CD14-positive monocyte (primary cell): Measurements from ENCODE around the gene MAP3K19. TPM values are rescaled to one million over a fixed set of nuclear protein-coding genes. Genes with fewer than 3 reads are reported as not detected.
"Not testable (repeated sequence)": the region's sequence is repeated elsewhere in the genome, so short reads cannot be mapped to it uniquely, and the experiment has no call there.

Experiments
- DNase-seq, 3 donors: peaks; one replicate each; pipeline ENCODE4 v3.0.0-alpha.2; 2011 to 2022
- H2AFZ ChIP-seq: 2 replicates; pipeline ENCODE4 v1.6.0; 2012; ENCODE audit warnings: mild to moderate bottlenecking, low read depth, low read length, inconsistent platforms; ENCODE audit not compliant: insufficient read depth, poor library complexity, severe bottlenecking
- H3K27ac ChIP-seq, 2 donors: 1 replicate in 1 of 2; 2 replicates in 1 of 2; pipeline ENCODE4 v1.5.1; 2012 to 2013; ENCODE audit warnings: low read length in 2 of 2, control low read depth in 1 of 2, inconsistent platforms in 1 of 2, low read depth in 1 of 2, mild to moderate bottlenecking in 1 of 2
- H3K27me3 ChIP-seq, 2 donors: one replicate each; pipeline versions ENCODE4 v1.6.0 to v1.6.1; 2011 to 2013; ENCODE audit warnings: low read length in 2 of 2; ENCODE audit not compliant: control insufficient read depth in 2 of 2, insufficient read depth in 2 of 2
- H3K36me3 ChIP-seq, 2 donors: replicated peaks in 1 of 2; 1 replicate in 1 of 2; 2 replicates in 1 of 2; pipeline versions ENCODE4 v1.5.1 to v1.6.1; 2012 to 2013; ENCODE audit warnings: low read length in 2 of 2, control low read depth in 1 of 2, inconsistent platforms in 1 of 2, mild to moderate bottlenecking in 1 of 2; ENCODE audit not compliant: insufficient read depth in 2 of 2, control insufficient read depth in 1 of 2
- H3K4me1 ChIP-seq, 2 donors: 1 replicate in 1 of 2; 2 replicates in 1 of 2; pipeline versions ENCODE4 v1.5.1 to v1.6.1; 2012 to 2013; ENCODE audit warnings: low read length in 2 of 2, control low read depth in 1 of 2, inconsistent platforms in 1 of 2, mild to moderate bottlenecking in 1 of 2, moderate library complexity in 1 of 2; ENCODE audit not compliant: insufficient read depth in 2 of 2, control insufficient read depth in 1 of 2
- H3K4me2 ChIP-seq: replicated peaks from 2 replicates; pipeline ENCODE3; 2012; ENCODE audit warnings: low read length, moderate library complexity, mild to moderate bottlenecking; ENCODE audit not compliant: poor library complexity, severe bottlenecking; ENCODE audit errors: extremely low read depth
- H3K4me3 ChIP-seq, 3 experiments: fragments of 200-600 bp in 1 of 3; sonication (generic) in 1 of 3; replicated peaks in 1 of 3; 1 replicate in 2 of 3; 2 replicates in 1 of 3; pipeline ENCODE4 v1.5.1; 2011 to 2013; ENCODE audit warnings: low read length in 3 of 3, mild to moderate bottlenecking in 3 of 3, control low read depth in 2 of 3, low read depth in 2 of 3, inconsistent platforms in 1 of 3, moderate library complexity in 1 of 3
- H3K79me2 ChIP-seq: 2 replicates; pipeline ENCODE4 v1.6.0; 2012; ENCODE audit warnings: mild to moderate bottlenecking, control low read depth, inconsistent platforms, low read length, moderate library complexity; ENCODE audit not compliant: insufficient read depth
- H3K9ac ChIP-seq: 2 replicates; pipeline ENCODE4 v1.6.0; 2017; ENCODE audit warnings: low read length, mild to moderate bottlenecking; ENCODE audit not compliant: insufficient read depth, poor library complexity, severe bottlenecking
- H3K9me3 ChIP-seq, 2 donors: replicated peaks in 1 of 2; 1 replicate in 1 of 2; 2 replicates in 1 of 2; pipeline versions ENCODE4 v1.5.1 to v1.6.1; 2012 to 2013; ENCODE audit warnings: low read length in 2 of 2, control low read depth in 1 of 2; ENCODE audit not compliant: control insufficient read depth in 1 of 2, insufficient read depth in 1 of 2
- H4K20me1 ChIP-seq: 2 replicates; pipeline ENCODE4 v1.6.0; 2012; ENCODE audit warnings: mild to moderate bottlenecking, low read length, control low read depth, moderate library complexity; ENCODE audit not compliant: insufficient read depth
- H3K27ac Mint-ChIP-seq, 7 donors: one replicate each; pipeline ENCODE4 v1.8.0; 2020; ENCODE audit warnings: mild to moderate bottlenecking in 7 of 7, mixed read lengths in 7 of 7, moderate library complexity in 6 of 7, inconsistent platforms in 2 of 7
- H3K27me3 Mint-ChIP-seq, 3 donors: one replicate each; pipeline ENCODE4 v1.8.0; 2021 to 2022; ENCODE audit warnings: low read depth in 3 of 3, mild to moderate bottlenecking in 3 of 3, mixed read lengths in 3 of 3, moderate library complexity in 3 of 3, inconsistent platforms in 1 of 3
- H3K36me3 Mint-ChIP-seq, 2 donors: one replicate each; pipeline ENCODE4 v1.8.0; 2020; ENCODE audit warnings: mixed read lengths in 2 of 2, inconsistent platforms in 1 of 2, mild to moderate bottlenecking in 1 of 2
- H3K4me1 Mint-ChIP-seq: one replicate; pipeline ENCODE4 v1.8.0; 2020; ENCODE audit warnings: mild to moderate bottlenecking, mixed read lengths
- H3K4me3 Mint-ChIP-seq, 2 donors: one replicate each; pipeline ENCODE4 v1.8.0; 2020; ENCODE audit warnings: mild to moderate bottlenecking in 2 of 2, mixed read lengths in 2 of 2, moderate library complexity in 1 of 2
- H3K9me3 Mint-ChIP-seq, 7 donors: one replicate each; pipeline ENCODE4 v1.8.0; 2020 to 2022; ENCODE audit warnings: mixed read lengths in 7 of 7, mild to moderate bottlenecking in 6 of 7, moderate library complexity in 6 of 7, inconsistent platforms in 2 of 7
- WGBS: methylation state at CpG from one replicate; pipeline ENCODE4 v1.1.5; 2013; ENCODE audit warnings: missing lambda C conversion rate; ENCODE audit not compliant: insufficient coverage; 5-methylcytosine and 5-hydroxymethylcytosine counted together
- intact Hi-C, 2 donors: fragments of 100-400 bp; cut with micrococcal nuclease; formaldehyde crosslinking; loops; one replicate each; pipeline versions ENCODE4 v1.15.0 to v1.15.1; 2023
- polyA plus RNA-seq, 3 donors: library from polyadenylated mRNA; depleted of rRNA in 1 of 3; unstranded in 2 of 3; stranded (reverse) in 1 of 3; fragments of 300-500 nt in 2 of 3; fragments of >200 nt in 1 of 3; fragmentation: Illumina TruSeq in 2 of 3; gene quantifications; 1 replicate in 2 of 3; 2 replicates in 1 of 3; pipeline ENCODE4 v1.2.3, GENCODE V29; 2012 to 2021
- TF ChIP-seq, protein P1 (sequence below): fragments of 200-600 bp; IDR thresholded peaks from one replicate; pipeline ENCODE4 v1.8.0; 2022; ENCODE audit warnings: antibody characterized with exemption, mild to moderate bottlenecking

The MAP3K19 gene
- polyA plus RNA-seq, 3 donors = not detected

- Histone ChIP-seq H3K4me1 (no peaks in the 10 kb centered on the region), H3K79me2 (no peaks in the 10 kb centered on the region), H3K4me3 (no peak overlapping the region), H4K20me1 (no peaks in the 10 kb centered on the region), H2AFZ (no peak overlapping the region), H3K27ac (no peak overlapping the region), H3K9ac (no peak overlapping the region), H3K27me3 (no peaks in the 10 kb centered on the region), H3K4me2 (no peak overlapping the region), H3K9me3 (no peaks in the 10 kb centered on the region), H3K36me3 (no peaks in the 10 kb centered on the region)
- no CpG with 5 or more reads among the region's 2 CpGs for WGBS
- intact Hi-C loops = loop anchor here in 1 of 2 donors (10.0 kb wide), 1 partner anchor 119 kb away; no protein-coding TSS in a partner anchor
- TF ChIP-seq, protein P1, sequence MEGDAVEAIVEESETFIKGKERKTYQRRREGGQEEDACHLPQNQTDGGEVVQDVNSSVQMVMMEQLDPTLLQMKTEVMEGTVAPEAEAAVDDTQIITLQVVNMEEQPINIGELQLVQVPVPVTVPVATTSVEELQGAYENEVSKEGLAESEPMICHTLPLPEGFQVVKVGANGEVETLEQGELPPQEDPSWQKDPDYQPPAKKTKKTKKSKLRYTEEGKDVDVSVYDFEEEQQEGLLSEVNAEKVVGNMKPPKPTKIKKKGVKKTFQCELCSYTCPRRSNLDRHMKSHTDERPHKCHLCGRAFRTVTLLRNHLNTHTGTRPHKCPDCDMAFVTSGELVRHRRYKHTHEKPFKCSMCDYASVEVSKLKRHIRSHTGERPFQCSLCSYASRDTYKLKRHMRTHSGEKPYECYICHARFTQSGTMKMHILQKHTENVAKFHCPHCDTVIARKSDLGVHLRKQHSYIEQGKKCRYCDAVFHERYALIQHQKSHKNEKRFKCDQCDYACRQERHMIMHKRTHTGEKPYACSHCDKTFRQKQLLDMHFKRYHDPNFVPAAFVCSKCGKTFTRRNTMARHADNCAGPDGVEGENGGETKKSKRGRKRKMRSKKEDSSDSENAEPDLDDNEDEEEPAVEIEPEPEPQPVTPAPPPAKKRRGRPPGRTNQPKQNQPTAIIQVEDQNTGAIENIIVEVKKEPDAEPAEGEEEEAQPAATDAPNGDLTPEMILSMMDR = peak; percentile 70
- H3K36me3 Mint-ChIP-seq = no peaks in the 10 kb centered on the region
- peaks cover 8 to 12% (median 8%) of the 10 kb centered on the region in 3 donors for H3K27me3 Mint-ChIP-seq
- no peak overlapping the region for H3K27ac Mint-ChIP-seq
- H3K4me1 Mint-ChIP-seq = no peaks in the 10 kb centered on the region
- peaks cover 0 to 5% (median 0%) of the 10 kb centered on the region in 7 donors for H3K9me3 Mint-ChIP-seq
- H3K4me3 Mint-ChIP-seq = no peak overlapping the region
- DNase-seq = peak in 1 of 3 donors; percentile 10
Observed at GRCh38 chr2:135043345-135043744, 3.9 kb downstream of the MAP3K19 start.

DNA sequence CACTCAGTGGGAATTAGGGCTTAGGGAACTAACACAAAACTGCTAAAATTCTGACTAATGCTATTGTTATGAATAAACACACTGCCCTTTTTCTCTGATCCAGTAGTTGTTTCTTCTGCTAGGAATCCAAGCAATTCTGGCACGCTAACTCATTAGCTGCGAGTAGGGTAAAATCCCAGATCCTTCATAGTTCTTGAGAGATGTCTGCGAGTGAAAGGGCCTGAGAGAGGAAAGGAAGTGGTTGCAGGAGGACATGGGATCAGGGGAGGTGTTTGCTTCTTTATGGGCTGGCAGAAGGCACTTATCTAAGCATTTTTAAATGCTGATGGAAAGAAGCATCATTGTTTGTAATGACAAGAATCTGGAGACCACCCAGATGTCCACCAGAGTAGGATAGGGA lies 9.4 kb downstream of the MAP3K19 start:
- H3K79me2 ChIP-seq = no peaks in the 10 kb centered on the region
- H3K27ac Mint-ChIP-seq = no peak overlapping the region
- H2AFZ ChIP-seq = no peak overlapping the region
- intact Hi-C loops = no loop called here
- H3K4me1 ChIP-seq = no peaks in the 10 kb centered on the region
- H3K4me3 ChIP-seq = no peak overlapping the region
- no peaks in the 10 kb centered on the region for H3K36me3 ChIP-seq
- TF ChIP-seq, protein P1 = no peak
- no peak overlapping the region for H3K4me3 Mint-ChIP-seq
- H3K27me3 Mint-ChIP-seq = peaks cover under 1 to 7% (median 7%) of the 10 kb centered on the region in 3 donors
- H3K36me3 Mint-ChIP-seq = no peaks in the 10 kb centered on the region
- H3K9me3 ChIP-seq = no peaks in the 10 kb centered on the region
- no peaks in the 10 kb centered on the region for H3K27me3 ChIP-seq
- no peak overlapping the region for H3K27ac ChIP-seq
- 100% methylated on average over 3 of the region's 3 CpGs for whole genome bisulfite sequencing
- DNase-seq = no peak
- H4K20me1 ChIP-seq = no peaks in the 10 kb centered on the region
- no peaks in the 10 kb centered on the region for H3K4me1 Mint-ChIP-seq
- H3K4me2 ChIP-seq = no peak overlapping the region
- H3K9ac ChIP-seq = no peak overlapping the region
- peaks cover 0 to 5% (median 2%) of the 10 kb centered on the region in 7 donors for H3K9me3 Mint-ChIP-seq

DNA sequence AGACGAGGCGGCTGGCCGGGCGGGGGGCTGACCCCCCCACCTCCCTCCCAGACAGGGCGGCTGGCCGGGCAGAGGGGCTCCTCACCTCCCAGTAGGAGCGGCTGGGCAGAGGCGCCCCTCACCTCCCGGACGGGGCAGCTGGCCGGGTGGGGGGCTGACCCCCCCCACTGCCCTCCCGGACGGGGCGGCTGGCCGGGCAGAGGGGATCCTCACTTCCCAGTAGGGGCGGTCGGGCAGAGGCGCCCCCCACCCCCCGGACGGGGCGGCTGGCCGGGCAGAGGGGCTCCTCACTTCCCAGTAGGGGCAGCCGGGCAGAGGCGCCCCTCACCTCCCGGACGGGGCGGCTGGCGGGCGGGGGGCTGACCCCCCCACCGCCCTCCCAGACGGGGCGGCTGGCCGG lies 14.0 kb downstream of the MAP3K19 start:
- not testable (repeated sequence) for H3K4me1 Mint-ChIP-seq
- no CpG with 5 or more reads among the region's 33 CpGs for WGBS

More for the DNA sequence above, 14.0 kb downstream of the MAP3K19 start:
- H3K79me2 ChIP-seq, H3K36me3 Mint-ChIP-seq, H3K4me2 ChIP-seq, H3K27ac Mint-ChIP-seq, H3K27ac ChIP-seq, H2AFZ ChIP-seq, H3K27me3 Mint-ChIP-seq, DNase-seq, H3K4me3 Mint-ChIP-seq, H3K9ac ChIP-seq, H3K27me3 ChIP-seq, intact Hi-C loops, H3K36me3 ChIP-seq, H3K9me3 ChIP-seq, H3K4me1 ChIP-seq, H3K9me3 Mint-ChIP-seq, H3K4me3 ChIP-seq, H4K20me1 ChIP-seq: not testable (repeated sequence)
